H1 (cell line): ENCODE data around the gene ENDOV. TPM values are rescaled to one million over a fixed set of nuclear protein-coding genes. Genes with fewer than 3 reads are reported as not detected.

Experiments used
- CTCF ChIA-PET: fragments of 300-600 bp; sonication (Branson Sonifier 250); formaldehyde crosslinking; loops from one replicate; lab custom pipeline; 2021; ENCODE audit not compliant: partially characterized antibody; lab: Charles Lee
- POLR2A ChIA-PET: fragments of 300-600 bp; sonication (Branson Sonifier 250); formaldehyde crosslinking; loops from one replicate; lab custom pipeline; 2021; ENCODE audit warnings: inconsistent platforms; ENCODE audit not compliant: partially characterized antibody; lab: Charles Lee
- DNase-seq, 2 experiments: peaks; one replicate each; pipeline versions ENCODE4 v3.0.0 to v3.0.0-alpha.2; 2010 to 2022; ENCODE audit warnings: low spot score in 2 of 2, low read depth in 1 of 2, mixed read lengths in 1 of 2
- FAIRE-seq: peaks from 2 replicates; lab custom pipeline; 2011; peaks lifted over from hg19 to GRCh38; lab: Jason Lieb, UNC
- H2AFZ ChIP-seq: 2 replicates; pipeline ENCODE4 v1.8.1; 2012; ENCODE audit warnings: low read length, inconsistent platforms
- H2AK5ac ChIP-seq: 2 replicates; pipeline ENCODE4 v1.6.1; 2013; ENCODE audit warnings: low read depth, low read length
- H2BK120ac ChIP-seq: replicated peaks from 2 replicates; pipeline ENCODE3; 2013; ENCODE audit warnings: low read depth, low read length, inconsistent platforms
- H2BK12ac ChIP-seq: 2 replicates; pipeline ENCODE4 v1.6.1; 2013; ENCODE audit warnings: low read depth, low read length
- H2BK15ac ChIP-seq: 2 replicates; pipeline ENCODE4 v1.6.1; 2013; ENCODE audit warnings: low read length
- H2BK20ac ChIP-seq: 2 replicates; pipeline ENCODE4 v1.6.1; 2013; ENCODE audit warnings: low read length
- H2BK5ac ChIP-seq: 2 replicates; pipeline ENCODE4 v1.6.1; 2013; ENCODE audit warnings: low read depth, low read length
- H3K14ac ChIP-seq: 2 replicates; pipeline ENCODE4 v1.6.1; 2013; ENCODE audit warnings: inconsistent platforms; ENCODE audit not compliant: insufficient read length
- H3K18ac ChIP-seq: 2 replicates; pipeline ENCODE4 v1.6.1; 2013; ENCODE audit warnings: low read length; ENCODE audit errors: extremely low read depth
- H3K23ac ChIP-seq: 2 replicates; pipeline ENCODE4 v1.6.1; 2013; ENCODE audit warnings: inconsistent platforms; ENCODE audit not compliant: insufficient read length
- H3K23me2 ChIP-seq: 2 replicates; pipeline ENCODE4 v1.6.1; 2013; ENCODE audit warnings: low read depth, low read length
- H3K27ac ChIP-seq: 2 replicates; pipeline ENCODE4 v1.6.1; 2011; ENCODE audit warnings: low read depth, low read length, inconsistent platforms
- H3K27me3 ChIP-seq, 4 experiments: replicated peaks in 1 of 4; 1 replicate in 1 of 4; 2 replicates in 3 of 4; pipeline versions ENCODE4 v1.6.1 to v1.8.1; 2011 to 2013; ENCODE audit warnings: low read length in 3 of 4, mild to moderate bottlenecking in 3 of 4, inconsistent platforms in 2 of 4, mixed read lengths in 2 of 4, moderate library complexity in 1 of 4; ENCODE audit not compliant: control insufficient read depth in 3 of 4, insufficient read depth in 3 of 4; ENCODE audit errors: extremely low read depth in 1 of 4
- H3K36me3 ChIP-seq, 4 experiments: 2 replicates each; pipeline versions ENCODE4 v1.6.1 to v1.8.1; 2011 to 2013; ENCODE audit warnings: mild to moderate bottlenecking in 4 of 4, low read length in 3 of 4, moderate library complexity in 2 of 4, control low read depth in 1 of 4, inconsistent platforms in 1 of 4; ENCODE audit not compliant: insufficient read depth in 4 of 4, control insufficient read depth in 2 of 4
- H3K4ac ChIP-seq: replicated peaks from 2 replicates; pipeline ENCODE3; 2013; ENCODE audit warnings: low read length, low read depth, mixed read lengths, inconsistent platforms; ENCODE audit not compliant: insufficient read length
- H3K4me1 ChIP-seq, 4 experiments: replicated peaks in 1 of 4; 1 replicate in 1 of 4; 2 replicates in 3 of 4; pipeline versions ENCODE4 v1.6.1 to v1.8.1; 2011 to 2013; ENCODE audit warnings: low read length in 3 of 4, inconsistent platforms in 2 of 4, mixed read lengths in 1 of 4; ENCODE audit not compliant: insufficient read depth in 4 of 4, control insufficient read depth in 3 of 4
- H3K4me2 ChIP-seq, 2 experiments: 2 replicates each; pipeline versions ENCODE4 v1.6.1 to v1.8.1; 2011 to 2013; ENCODE audit warnings: low read depth in 2 of 2, low read length in 2 of 2, control low read depth in 1 of 2, inconsistent platforms in 1 of 2, mild to moderate bottlenecking in 1 of 2; ENCODE audit not compliant: insufficient read depth in 1 of 2
- H3K4me3 ChIP-seq, 4 experiments: fragments of 200-600, 300-600 bp in 1 of 4; sonication (generic), shearing (Covaris generic), sonication (Bioruptor Twin) in 1 of 4; 2 replicates each; pipeline versions ENCODE4 v1.5.1 to v1.8.1; 2011 to 2016; ENCODE audit warnings: low read length in 4 of 4, low read depth in 3 of 4, control low read depth in 2 of 4, inconsistent platforms in 2 of 4, mild to moderate bottlenecking in 2 of 4, mixed read lengths in 1 of 4, moderate library complexity in 1 of 4; ENCODE audit not compliant: insufficient read depth in 2 of 4; ENCODE audit errors: extremely low read depth in 1 of 4
- H3K56ac ChIP-seq: replicated peaks from 2 replicates; pipeline ENCODE3; 2013; ENCODE audit warnings: low read depth, mild to moderate bottlenecking, mixed read lengths, low read length, inconsistent platforms; ENCODE audit not compliant: insufficient read length
- H3K79me1 ChIP-seq: 2 replicates; pipeline ENCODE4 v1.6.1; 2013; ENCODE audit warnings: low read depth, low read length, control low read depth
- H3K79me2 ChIP-seq, 2 experiments: 2 replicates each; pipeline versions ENCODE4 v1.6.1 to v1.8.1; 2012 to 2013; ENCODE audit warnings: low read length in 2 of 2, mild to moderate bottlenecking in 2 of 2, inconsistent platforms in 1 of 2; ENCODE audit not compliant: insufficient read depth in 2 of 2, control insufficient read depth in 1 of 2
- H3K9ac ChIP-seq, 4 experiments: replicated peaks in 1 of 4; 1 replicate in 1 of 4; 2 replicates in 3 of 4; pipeline versions ENCODE4 v1.6.1 to v1.8.1; 2011 to 2013; ENCODE audit warnings: low read depth in 3 of 4, low read length in 3 of 4, control low read depth in 2 of 4, mild to moderate bottlenecking in 2 of 4, moderate library complexity in 2 of 4, inconsistent platforms in 1 of 4; ENCODE audit errors: extremely low read depth in 1 of 4
- H3K9me3 ChIP-seq, 2 experiments: 2 replicates each; pipeline versions ENCODE4 v1.6.1 to v1.8.1; 2012 to 2013; ENCODE audit warnings: mild to moderate bottlenecking in 2 of 2, moderate library complexity in 2 of 2, control low read depth in 1 of 2, inconsistent platforms in 1 of 2, low read depth in 1 of 2, low read length in 1 of 2, mixed read lengths in 1 of 2; ENCODE audit not compliant: insufficient read depth in 2 of 2
- H4K20me1 ChIP-seq, 2 experiments: replicated peaks in 1 of 2; 2 replicates each; pipeline versions ENCODE3 to v1.8.1; 2011 to 2013; ENCODE audit warnings: inconsistent platforms in 2 of 2, low read length in 2 of 2, mild to moderate bottlenecking in 1 of 2; ENCODE audit not compliant: insufficient read depth in 2 of 2, control insufficient read depth in 1 of 2
- H4K5ac ChIP-seq: 2 replicates; pipeline ENCODE4 v1.6.1; 2013; ENCODE audit warnings: low read length, low read depth, mixed read lengths, inconsistent platforms; ENCODE audit not compliant: insufficient read length
- H4K8ac ChIP-seq: 2 replicates; pipeline ENCODE4 v1.8.0; 2013; ENCODE audit warnings: mild to moderate bottlenecking, moderate library complexity, low read length, inconsistent platforms; ENCODE audit not compliant: insufficient read depth; ENCODE audit errors: extremely low read depth
- H4K91ac ChIP-seq: replicated peaks from 2 replicates; pipeline ENCODE3; 2013; ENCODE audit warnings: low read length, mixed read lengths, inconsistent platforms; ENCODE audit not compliant: insufficient read length
- CREB1 ChIP-seq: IDR thresholded peaks from 2 replicates; pipeline ENCODE4 v1.6.1; 2012; ENCODE audit warnings: inconsistent platforms
- GABPA ChIP-seq: IDR thresholded peaks from 2 replicates; pipeline ENCODE4 v1.6.1; 2011; ENCODE audit warnings: mild to moderate bottlenecking, low read length, moderate library complexity, borderline replicate concordance; ENCODE audit not compliant: insufficient read depth
- HDAC6 ChIP-seq: IDR thresholded peaks from one replicate; pipeline ENCODE4 v1.7.1; 2012; ENCODE audit warnings: low read depth, mild to moderate bottlenecking, inconsistent platforms, low read length, moderate library complexity
- MAFK ChIP-seq: IDR thresholded peaks from 2 replicates; pipeline ENCODE4 v1.6.1; 2012; ENCODE audit warnings: low read depth, mild to moderate bottlenecking, improper control_type of control experiment, low read length
- NANOG ChIP-seq: IDR thresholded peaks from 2 replicates; pipeline ENCODE4 v1.6.1; 2011; ENCODE audit warnings: low read length, low read depth, mild to moderate bottlenecking, inconsistent platforms; ENCODE audit not compliant: insufficient read depth, poor library complexity, severe bottlenecking
- POLR2A ChIP-seq, 2 experiments: IDR thresholded peaks; 1 replicate in 1 of 2; 2 replicates in 1 of 2; pipeline ENCODE4 v1.6.1; 2011; ENCODE audit warnings: low read depth in 2 of 2, low read length in 2 of 2, mild to moderate bottlenecking in 2 of 2; ENCODE audit errors: control extremely low read depth in 1 of 2
- RXRA ChIP-seq: IDR thresholded peaks from 2 replicates; pipeline ENCODE4 v1.6.1; 2011; ENCODE audit warnings: low read depth, mild to moderate bottlenecking, low read length, moderate library complexity; ENCODE audit not compliant: insufficient read depth
- SIX5 ChIP-seq: IDR thresholded peaks from 2 replicates; pipeline ENCODE4 v1.6.1; 2011; ENCODE audit warnings: mild to moderate bottlenecking, low read depth, low read length
- SP1 ChIP-seq: IDR thresholded peaks from 2 replicates; pipeline ENCODE4 v1.6.1; 2011; ENCODE audit warnings: low read depth, low read length
- TEAD4 ChIP-seq: IDR thresholded peaks from 2 replicates; pipeline ENCODE4 v1.6.1; 2012; ENCODE audit warnings: low read depth, low read length, inconsistent platforms, mixed read lengths
- YY1 ChIP-seq: IDR thresholded peaks from 2 replicates; pipeline ENCODE4 v1.6.1; 2011; ENCODE audit warnings: low read depth, mild to moderate bottlenecking, low read length
- WGBS, 2 experiments: shearing (Covaris generic) in 1 of 2; methylation state at CpG; one replicate each; pipeline versions ENCODE4 v1.1.6 to v1.1.7; 2013 to 2015; ENCODE audit warnings: low lambda C conversion rate in 2 of 2, mixed read lengths in 2 of 2, inconsistent platforms in 1 of 2, low coverage in 1 of 2, missing lambda C conversion rate in 1 of 2; ENCODE audit not compliant: insufficient replicate concordance in 2 of 2, insufficient coverage in 1 of 2, insufficient read length in 1 of 2; ENCODE audit errors: extremely low coverage in 1 of 2, missing lambda C conversion rate in 1 of 2; 5-methylcytosine and 5-hydroxymethylcytosine counted together
- polyA plus RNA-seq, 7 experiments: library from polyadenylated mRNA; depleted of rRNA in 3 of 7; stranded (reverse) in 5 of 7; unstranded in 2 of 7; fragments of >200 nt in 5 of 7; fragments of 200-250 nt in 2 of 7; gene quantifications; 1 replicate in 5 of 7; 2 replicates in 1 of 7; 4 replicates in 1 of 7; pipeline versions ENCODE4 v1.2.1 to v1.2.3, GENCODE V29; 2011 to 2013; ENCODE audit warnings: missing spikeins in 2 of 7, mixed read lengths in 2 of 7
- total RNA-seq: library from RNA; stranded (reverse); fragmentation: NEBNext Ultra II Directional; extraction: Animal tissue kit (Norgen Biotek cat#: 25700); gene quantifications from 2 replicates; pipeline ENCODE4 v1.2.1, GENCODE V29; 2021
- TF ChIP-seq, protein P1 (sequence below): IDR thresholded peaks from 2 replicates; pipeline ENCODE4 v1.6.1; 2011; ENCODE audit warnings: low read depth, mild to moderate bottlenecking, low read length; ENCODE audit not compliant: insufficient read depth

The ENDOV gene
- total and polyA plus RNA-seq, 2 of the 8 experiments (the other 6 are each of a cell fraction or from before 2014, with no cell fraction given), result 10.6 to 13.3 TPM

DNA sequence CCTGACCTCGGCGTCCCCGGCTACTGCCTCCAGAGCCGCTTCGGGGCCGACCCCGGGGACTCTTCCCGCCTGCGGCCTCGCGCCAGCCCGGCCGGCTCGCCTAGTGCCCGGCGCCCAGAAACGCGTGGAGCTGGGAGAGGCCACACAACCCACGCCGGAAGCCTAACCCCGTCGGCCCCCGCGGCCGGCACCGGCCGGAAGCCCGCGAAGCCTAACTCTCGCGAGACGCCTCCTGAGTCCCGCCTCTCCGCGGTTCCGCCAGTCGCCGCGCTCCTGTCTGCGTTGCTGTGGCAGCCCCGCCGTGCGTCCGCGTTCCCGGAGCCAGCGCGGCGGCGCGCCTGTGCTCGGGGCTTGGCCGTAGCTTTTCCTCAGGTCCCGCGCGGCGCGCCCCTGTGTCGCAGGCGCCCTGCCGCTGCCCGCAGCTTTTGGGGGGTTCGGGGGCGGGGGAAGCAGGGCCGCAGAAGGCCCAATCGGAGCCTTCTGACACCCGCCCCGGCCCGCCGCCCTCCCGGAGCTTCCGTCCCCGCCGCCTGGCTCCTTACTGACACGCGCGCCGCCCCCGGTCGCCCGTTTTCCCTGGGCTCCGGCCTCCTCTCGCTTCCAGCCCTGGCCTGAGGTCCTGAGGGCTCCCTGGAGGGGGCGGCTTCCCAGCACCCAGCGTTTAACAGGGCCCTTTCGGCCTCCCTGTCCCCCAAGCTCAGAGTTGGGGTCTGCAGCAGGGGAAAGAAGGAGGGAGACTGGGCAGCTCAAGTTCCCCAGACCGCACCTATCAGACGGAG is 39.8 kb downstream of the ENDOV start:
- Histone ChIP-seq H2BK20ac (no peak overlapping the region), H3K9me3 (no peaks in the 10 kb centered on the region), H3K23ac (no peak overlapping the region), H3K18ac (peak overlapping the region; percentile 90), H3K56ac (peak overlapping the region; percentile 84), H2AFZ (no peak overlapping the region), H3K4me1 (peaks cover 0 to 7% (median 3%) of the 10 kb centered on the region in 4 experiments; a peak in 4 of 7 replicates), H4K8ac (peak overlapping the region; percentile 98), H3K79me1 (no peaks in the 10 kb centered on the region), H3K9ac (peak overlapping the region; percentile 90 to 93 (median 92)), H2AK5ac (no peak overlapping the region), H3K36me3 (no peaks in the 10 kb centered on the region), H4K20me1 (no peaks in the 10 kb centered on the region), H3K79me2 (no peaks in the 10 kb centered on the region), H3K4me2 (peak overlapping the region; percentile 76 to 97), H3K4me3 (peak overlapping the region; percentile 76 to 81 (median 78)), H2BK5ac (0 out of 2 replicates have a peak overlapping the region, but pooled peaks have one; percentile 60), H2BK15ac (no peak overlapping the region), H3K14ac (no peak overlapping the region), H3K27me3 (peaks cover 0 to 13% (median 9%) of the 10 kb centered on the region in 4 experiments; a peak in 5 of 7 replicates), H4K5ac (peak overlapping the region; percentile 87), H3K23me2 (peaks cover 8% of the 10 kb centered on the region), H3K4ac (peak overlapping the region; percentile 81), H2BK120ac (no peak overlapping the region), H2BK12ac (no peak overlapping the region), H4K91ac (peak overlapping the region; percentile 73), H3K27ac (peak overlapping the region; percentile 84)
- ChIA-PET POLR2A (interaction anchor here (0.7 to 3.8 kb wide), 22 partner anchors 8 to 515 kb away, joined by 3 to 35 read pairs (median 4); partner anchors contain the start of genes ENDOV, NPTX1 and RPTOR), CTCF (interaction anchor here (0.7 to 2.3 kb wide), 8 partner anchors 10 to 198 kb away, joined by 3 to 6 read pairs (median 4); no protein-coding TSS in a partner anchor)
- FAIRE-seq (no peak), DNase-seq (peak; percentile 86 to 93)
- 2% methylated on average over 33 of the region's 88 CpGs; no CpG with 5 or more reads in 1 of the 2 experiments for WGBS, 2 experiments
- TF ChIP-seq RXRA, result no peak
- TF ChIP-seq YY1, result no peak
- TF ChIP-seq GABPA, result no peak; the same call in 1 of the 2 replicates
- no peak for TF ChIP-seq TEAD4
- no peak for TF ChIP-seq MAFK
- no peak for TF ChIP-seq SIX5
- peak in 1 of 2 experiments; percentile 95; a peak in 2 of 3 replicates for TF ChIP-seq POLR2A (IDR thresholded peaks at IDR 0.05; ENCODE audit: control extremely low read depth in 1 of 2, low read depth in 2 of 2, low read length in 2 of 2)
- no peak for TF ChIP-seq CREB1
- TF ChIP-seq, protein P1, sequence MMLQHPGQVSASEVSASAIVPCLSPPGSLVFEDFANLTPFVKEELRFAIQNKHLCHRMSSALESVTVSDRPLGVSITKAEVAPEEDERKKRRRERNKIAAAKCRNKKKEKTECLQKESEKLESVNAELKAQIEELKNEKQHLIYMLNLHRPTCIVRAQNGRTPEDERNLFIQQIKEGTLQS, result no peak
- no peak for TF ChIP-seq SP1
- TF ChIP-seq HDAC6, result no peak
- no peak for TF ChIP-seq NANOG
